ENCODE measurements around the gene ZMIZ1.

ZMIZ1 gene

DNA sequence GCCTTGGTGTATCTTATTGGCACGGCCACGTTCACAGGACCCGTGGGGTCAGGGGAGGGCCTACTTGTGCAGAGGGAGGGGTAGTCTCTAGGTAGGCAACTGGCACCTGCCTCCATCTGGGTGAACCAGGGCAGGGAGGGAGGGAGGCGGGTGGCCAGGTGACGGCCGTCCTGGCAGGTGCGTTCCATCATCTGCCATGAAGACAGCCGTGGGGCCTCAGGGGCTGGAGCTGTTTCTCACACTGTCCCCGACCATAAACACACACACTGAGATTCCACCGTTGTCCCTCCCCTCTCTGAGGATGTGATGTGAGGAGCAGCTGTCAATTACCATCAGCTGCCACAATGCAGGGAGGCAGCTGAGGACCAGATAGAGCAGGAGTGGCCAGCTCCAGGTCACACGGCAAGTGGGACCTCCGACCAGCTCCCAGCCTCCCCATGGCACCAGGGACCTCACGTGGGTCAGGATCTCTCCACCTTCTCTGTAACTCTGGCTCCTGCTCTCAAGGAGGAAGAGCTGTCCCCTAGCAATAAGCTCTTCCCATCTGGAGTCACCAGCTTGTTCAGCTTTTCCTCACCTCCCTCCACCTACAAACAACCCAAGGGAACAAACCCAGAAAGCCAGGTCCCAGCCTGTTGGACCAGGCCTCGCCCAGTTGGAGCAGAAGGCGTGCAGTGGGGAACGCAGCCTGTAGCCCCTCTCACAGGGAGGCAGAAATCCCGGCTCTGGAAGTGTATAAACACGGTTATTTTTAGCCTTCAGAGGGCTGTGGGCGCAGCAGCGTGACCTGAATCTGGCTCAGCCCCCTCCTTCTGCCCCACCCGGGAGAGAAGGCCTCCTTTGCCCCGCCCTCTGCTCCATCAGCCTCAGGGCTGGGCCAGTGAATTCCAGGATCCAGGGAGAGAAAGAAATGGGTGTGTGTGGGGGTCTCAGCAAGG lies 33.1 kb downstream of the ZMIZ1 start:
- no peak overlapping the region for H3K4me3 ChIP-seq (ENCODE audit: low read depth, low read length)
- DNase-seq = peak; percentile 56
- TF ChIP-seq, protein P1, sequence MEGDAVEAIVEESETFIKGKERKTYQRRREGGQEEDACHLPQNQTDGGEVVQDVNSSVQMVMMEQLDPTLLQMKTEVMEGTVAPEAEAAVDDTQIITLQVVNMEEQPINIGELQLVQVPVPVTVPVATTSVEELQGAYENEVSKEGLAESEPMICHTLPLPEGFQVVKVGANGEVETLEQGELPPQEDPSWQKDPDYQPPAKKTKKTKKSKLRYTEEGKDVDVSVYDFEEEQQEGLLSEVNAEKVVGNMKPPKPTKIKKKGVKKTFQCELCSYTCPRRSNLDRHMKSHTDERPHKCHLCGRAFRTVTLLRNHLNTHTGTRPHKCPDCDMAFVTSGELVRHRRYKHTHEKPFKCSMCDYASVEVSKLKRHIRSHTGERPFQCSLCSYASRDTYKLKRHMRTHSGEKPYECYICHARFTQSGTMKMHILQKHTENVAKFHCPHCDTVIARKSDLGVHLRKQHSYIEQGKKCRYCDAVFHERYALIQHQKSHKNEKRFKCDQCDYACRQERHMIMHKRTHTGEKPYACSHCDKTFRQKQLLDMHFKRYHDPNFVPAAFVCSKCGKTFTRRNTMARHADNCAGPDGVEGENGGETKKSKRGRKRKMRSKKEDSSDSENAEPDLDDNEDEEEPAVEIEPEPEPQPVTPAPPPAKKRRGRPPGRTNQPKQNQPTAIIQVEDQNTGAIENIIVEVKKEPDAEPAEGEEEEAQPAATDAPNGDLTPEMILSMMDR (IDR thresholded peaks at IDR 0.05; ENCODE audit: low read depth, low read length) = no peak
- H3K4me1 ChIP-seq = peaks cover 37% of the 10 kb centered on the region
- no peaks in the 10 kb centered on the region for H3K27me3 ChIP-seq
- H3K9me3 ChIP-seq = no peaks in the 10 kb centered on the region
- no peaks in the 10 kb centered on the region; the same call in 1 of the 2 replicates for H3K36me3 ChIP-seq

DNA sequence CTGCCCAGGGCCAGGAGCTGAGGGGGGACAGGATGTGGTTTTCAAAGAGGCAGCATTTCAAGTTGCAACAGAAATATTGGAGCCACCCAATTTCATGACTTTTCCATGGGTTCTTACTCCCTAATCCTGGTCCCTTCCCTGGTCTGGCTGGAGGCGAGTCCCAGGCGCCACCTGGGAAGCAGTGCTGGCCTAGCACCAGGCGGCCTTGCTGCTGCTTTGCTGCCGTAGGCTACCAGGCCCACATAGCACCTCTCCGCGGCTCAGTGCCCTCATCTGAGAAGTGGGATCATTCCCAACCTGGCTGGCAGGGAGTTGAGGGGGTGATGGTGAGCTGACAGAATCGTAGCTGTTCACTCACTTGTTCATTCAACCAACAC lies 33.7 kb downstream of the ZMIZ1 start:
- TF ChIP-seq, protein P1 (IDR thresholded peaks at IDR 0.05; ENCODE audit: low read depth, low read length) = peak; percentile 15; the same call in 1 of the 2 replicates
- Histone ChIP-seq H3K36me3 (no peaks in the 10 kb centered on the region; the same call in 1 of the 2 replicates), H3K4me1 (peaks cover 40% of the 10 kb centered on the region), H3K4me3 (ENCODE audit: low read depth, low read length) (no peak overlapping the region), H3K9me3 (no peaks in the 10 kb centered on the region), H3K27me3 (no peaks in the 10 kb centered on the region)
- peak; percentile 62 for DNase-seq

DNA sequence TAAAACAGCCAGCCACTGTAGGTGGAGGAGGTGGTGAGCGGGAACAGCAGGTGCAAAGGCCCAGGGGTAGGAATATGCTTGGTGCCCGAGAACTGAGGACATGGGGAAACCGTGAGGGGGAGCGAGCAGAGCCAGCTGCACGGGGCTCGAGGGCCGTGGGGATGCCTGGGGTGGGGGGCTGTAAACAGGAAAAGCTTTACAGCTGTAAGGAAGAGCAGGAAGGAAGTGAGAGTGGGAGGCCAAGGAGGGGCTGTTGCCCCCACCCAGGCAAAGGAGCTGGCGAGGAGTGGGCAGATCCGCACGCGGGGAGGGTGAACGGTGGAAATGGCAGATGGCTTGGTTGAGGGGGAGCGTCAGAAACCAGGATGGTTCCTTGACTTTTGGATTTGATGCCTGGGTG lies 34.4 kb downstream of the ZMIZ1 start:
- TF ChIP-seq, protein P1 (IDR thresholded peaks at IDR 0.05; ENCODE audit: low read depth, low read length) = no peak
- H3K4me1 ChIP-seq = peaks cover 46% of the 10 kb centered on the region
- H3K4me3 ChIP-seq (ENCODE audit: low read depth, low read length) = no peak overlapping the region
- no peaks in the 10 kb centered on the region for H3K9me3 ChIP-seq
- DNase-seq = no peak
- H3K36me3 ChIP-seq = no peaks in the 10 kb centered on the region; the same call in 1 of the 2 replicates
- H3K27me3 ChIP-seq = no peaks in the 10 kb centered on the region

DNA sequence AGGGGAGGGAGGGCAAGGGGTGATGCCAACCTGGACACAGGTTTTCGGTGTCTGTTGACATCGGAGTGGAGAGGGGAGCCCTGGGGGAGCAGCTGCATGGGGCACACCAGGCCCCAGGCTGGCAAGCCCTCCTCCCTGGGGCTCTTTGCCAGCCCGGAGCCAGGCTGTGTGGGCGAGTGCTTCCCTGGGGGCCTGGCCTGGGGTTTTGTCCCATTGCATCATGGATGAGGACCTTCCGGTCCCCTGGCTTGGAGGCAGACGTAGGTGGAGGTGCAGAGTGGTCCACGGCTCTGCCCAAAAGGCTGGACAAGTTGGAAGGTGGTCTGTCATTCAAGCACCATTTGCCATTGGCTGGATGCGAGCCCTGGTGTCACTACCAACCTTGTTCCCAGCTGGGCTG lies 34.8 kb downstream of the ZMIZ1 start:
- Histone ChIP-seq H3K36me3 (no peaks in the 10 kb centered on the region; the same call in 1 of the 2 replicates), H3K27me3 (no peaks in the 10 kb centered on the region), H3K4me3 (ENCODE audit: low read depth, low read length) (no peak overlapping the region), H3K4me1 (peaks cover 49% of the 10 kb centered on the region), H3K9me3 (no peaks in the 10 kb centered on the region)
- TF ChIP-seq, protein P1 (IDR thresholded peaks at IDR 0.05; ENCODE audit: low read depth, low read length) = no peak
- DNase-seq = no peak

DNA sequence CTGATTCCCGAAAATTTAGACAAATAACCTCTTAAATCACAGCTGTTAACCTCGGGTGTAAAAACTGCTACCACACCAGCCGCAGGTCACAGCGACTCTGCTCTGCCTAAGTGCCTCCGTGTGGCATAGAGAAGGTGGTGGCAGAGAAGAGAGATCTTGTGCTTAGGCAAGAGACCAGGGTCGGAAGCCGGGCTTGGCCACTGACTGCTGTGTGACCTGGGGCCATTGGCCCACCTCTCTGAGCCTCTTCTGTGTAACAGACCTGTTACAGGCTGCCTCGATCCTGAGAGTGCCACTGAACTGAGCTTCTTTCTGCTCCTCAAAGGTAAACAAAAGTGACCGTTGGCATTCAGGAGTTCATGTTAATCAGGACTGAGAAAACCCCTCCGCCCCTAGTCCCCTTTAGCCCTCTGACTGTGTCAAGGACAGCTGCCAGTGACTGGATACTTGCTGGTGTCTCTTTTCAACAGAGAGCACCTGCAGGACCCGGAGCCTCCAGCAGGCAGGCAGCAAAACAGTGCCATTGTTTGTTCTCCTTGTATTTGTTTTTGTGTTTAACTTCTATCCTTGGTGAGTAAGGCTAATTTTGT lies 36.5 kb downstream of the ZMIZ1 start:
- peaks cover 49% of the 10 kb centered on the region for H3K4me1 ChIP-seq

More for the DNA sequence above, 36.5 kb downstream of the ZMIZ1 start:
- Histone ChIP-seq H3K4me3 (ENCODE audit: low read depth, low read length) (no peak overlapping the region), H3K36me3 (no peaks in the 10 kb centered on the region; the same call in 1 of the 2 replicates), H3K27me3 (no peaks in the 10 kb centered on the region), H3K9me3 (no peaks in the 10 kb centered on the region)
- DNase-seq = no peak
- TF ChIP-seq, protein P1 (IDR thresholded peaks at IDR 0.05; ENCODE audit: low read depth, low read length) = no peak
